Smooth muscle cell (in vitro differentiated cells): ENCODE results near the gene PPTC7. TPM values are rescaled to one million over a fixed set of nuclear protein-coding genes. Genes with fewer than 3 reads are reported as not detected.

ENCODE experiments used
- DNase-seq: peaks from one replicate; lab custom pipeline; 2025; ENCODE audit not compliant: unreplicated experiment; lab: John Stamatoyannopoulos, UW
- H2AFZ ChIP-seq: fragments of 200-600 bp; sonication (generic); 2 replicates; pipeline ENCODE4 v1.6.0; 2016; ENCODE audit warnings: antibody characterized with exemption, low read depth, mild to moderate bottlenecking
- H3F3A ChIP-seq: fragments of 200-600 bp; sonication (generic); 2 replicates; pipeline ENCODE4 v1.6.0; 2017; ENCODE audit warnings: antibody characterized with exemption, low read depth
- H3K27ac ChIP-seq: fragments of 200-600 bp; sonication (generic); 2 replicates; pipeline ENCODE4 v1.5.1; 2016; ENCODE audit warnings: low read depth, mild to moderate bottlenecking
- H3K27me3 ChIP-seq: fragments of 200-600 bp; sonication (generic); 2 replicates; pipeline ENCODE4 v1.6.1; 2016; ENCODE audit warnings: low read depth, mild to moderate bottlenecking
- H3K36me3 ChIP-seq: fragments of 200-600 bp; sonication (generic); 2 replicates; pipeline ENCODE4 v1.5.1; 2016; ENCODE audit warnings: low read depth
- H3K4me1 ChIP-seq: fragments of 200-600 bp; sonication (generic); 2 replicates; pipeline ENCODE4 v1.5.1; 2016; ENCODE audit warnings: low read depth
- H3K4me2 ChIP-seq: fragments of 200-600 bp; sonication (generic); 2 replicates; pipeline ENCODE4 v1.6.0; 2016; ENCODE audit warnings: mild to moderate bottlenecking
- H3K4me3 ChIP-seq: fragments of 200-600 bp; sonication (generic); 2 replicates; pipeline ENCODE4 v1.5.1; 2016; ENCODE audit warnings: mild to moderate bottlenecking
- H3K79me2 ChIP-seq: fragments of 200-600 bp; sonication (generic); 2 replicates; pipeline ENCODE4 v1.6.0; 2016; ENCODE audit warnings: low read depth, mild to moderate bottlenecking
- H3K9ac ChIP-seq: fragments of 200-600 bp; sonication (generic); 2 replicates; pipeline ENCODE4 v1.6.0; 2016; ENCODE audit warnings: low read depth
- H3K9me3 ChIP-seq: fragments of 200-600 bp; sonication (generic); replicated peaks from 2 replicates; pipeline ENCODE4 v1.5.1; 2016; ENCODE audit warnings: low read depth
- H4K20me1 ChIP-seq: fragments of 200-600 bp; sonication (generic); 2 replicates; pipeline ENCODE4 v1.6.0; 2016; ENCODE audit warnings: low read depth
- WGBS: methylation state at CpG from one replicate; pipeline ENCODE4 v1.1.7; 2016; ENCODE audit warnings: low lambda C conversion rate; 5-methylcytosine and 5-hydroxymethylcytosine counted together
- polyA plus RNA-seq: library from polyadenylated mRNA; unstranded; fragments of >200 nt; fragmentation: Nextera tagmentation; extraction: Ambion mirVana; gene quantifications from 2 replicates; pipeline ENCODE4 v1.2.1, GENCODE V29; 2016
- total RNA-seq: library from RNA; depleted of rRNA; stranded (reverse); fragments of >200 nt; gene quantifications from 2 replicates; pipeline ENCODE4 v1.2.3, GENCODE V29; 2014
- TF ChIP-seq, protein P1 (sequence below): fragments of 200-600 bp; sonication (generic); IDR thresholded peaks from 2 replicates; pipeline ENCODE4 v1.5.1; 2017; ENCODE audit warnings: borderline replicate concordance, mild to moderate bottlenecking, antibody characterized with exemption; ENCODE audit not compliant: insufficient read depth, poor library complexity, severe bottlenecking

Gene PPTC7
- total and polyA plus RNA-seq, 2 experiments from 2014 or later = 3.6 to 8.9 TPM

DNA sequence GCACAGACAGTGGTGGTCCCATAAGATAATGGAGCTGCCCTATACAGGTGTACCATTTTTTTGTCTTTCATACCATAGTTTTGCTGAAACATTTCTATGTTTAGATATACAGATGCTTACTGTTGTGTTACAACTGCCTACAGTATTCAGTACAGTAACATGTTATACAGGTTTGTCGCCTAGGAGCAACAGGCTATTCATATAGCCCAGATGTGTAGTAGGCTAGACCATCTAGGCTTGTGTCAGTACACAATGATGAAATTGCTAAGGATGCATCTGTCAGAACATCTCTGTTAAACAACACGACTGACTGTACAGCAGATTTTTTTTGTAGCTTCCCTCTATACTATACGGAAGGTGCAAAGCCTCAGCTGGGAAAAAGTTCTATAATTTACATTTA, 50.5 kb downstream of the PPTC7 start:
- DNase-seq = no peak
- WGBS = 96% methylated on average over 3 of the region's 3 CpGs
- peak overlapping the region; percentile 5 for H3K4me2 ChIP-seq
- peaks cover 46% of the 10 kb centered on the region for H4K20me1 ChIP-seq
- H3K27ac ChIP-seq = no peak overlapping the region
- no peaks in the 10 kb centered on the region for H3K36me3 ChIP-seq
- TF ChIP-seq, protein P1, sequence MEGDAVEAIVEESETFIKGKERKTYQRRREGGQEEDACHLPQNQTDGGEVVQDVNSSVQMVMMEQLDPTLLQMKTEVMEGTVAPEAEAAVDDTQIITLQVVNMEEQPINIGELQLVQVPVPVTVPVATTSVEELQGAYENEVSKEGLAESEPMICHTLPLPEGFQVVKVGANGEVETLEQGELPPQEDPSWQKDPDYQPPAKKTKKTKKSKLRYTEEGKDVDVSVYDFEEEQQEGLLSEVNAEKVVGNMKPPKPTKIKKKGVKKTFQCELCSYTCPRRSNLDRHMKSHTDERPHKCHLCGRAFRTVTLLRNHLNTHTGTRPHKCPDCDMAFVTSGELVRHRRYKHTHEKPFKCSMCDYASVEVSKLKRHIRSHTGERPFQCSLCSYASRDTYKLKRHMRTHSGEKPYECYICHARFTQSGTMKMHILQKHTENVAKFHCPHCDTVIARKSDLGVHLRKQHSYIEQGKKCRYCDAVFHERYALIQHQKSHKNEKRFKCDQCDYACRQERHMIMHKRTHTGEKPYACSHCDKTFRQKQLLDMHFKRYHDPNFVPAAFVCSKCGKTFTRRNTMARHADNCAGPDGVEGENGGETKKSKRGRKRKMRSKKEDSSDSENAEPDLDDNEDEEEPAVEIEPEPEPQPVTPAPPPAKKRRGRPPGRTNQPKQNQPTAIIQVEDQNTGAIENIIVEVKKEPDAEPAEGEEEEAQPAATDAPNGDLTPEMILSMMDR = no peak
- no peaks in the 10 kb centered on the region for H3K4me1 ChIP-seq
- H3K9ac ChIP-seq = no peak overlapping the region
- no peaks in the 10 kb centered on the region for H3K27me3 ChIP-seq
- H2AFZ ChIP-seq = no peak overlapping the region
- no peaks in the 10 kb centered on the region for H3K79me2 ChIP-seq
- H3F3A ChIP-seq = no peaks in the 10 kb centered on the region
- H3K4me3 ChIP-seq = no peak overlapping the region
- no peaks in the 10 kb centered on the region for H3K9me3 ChIP-seq

DNA sequence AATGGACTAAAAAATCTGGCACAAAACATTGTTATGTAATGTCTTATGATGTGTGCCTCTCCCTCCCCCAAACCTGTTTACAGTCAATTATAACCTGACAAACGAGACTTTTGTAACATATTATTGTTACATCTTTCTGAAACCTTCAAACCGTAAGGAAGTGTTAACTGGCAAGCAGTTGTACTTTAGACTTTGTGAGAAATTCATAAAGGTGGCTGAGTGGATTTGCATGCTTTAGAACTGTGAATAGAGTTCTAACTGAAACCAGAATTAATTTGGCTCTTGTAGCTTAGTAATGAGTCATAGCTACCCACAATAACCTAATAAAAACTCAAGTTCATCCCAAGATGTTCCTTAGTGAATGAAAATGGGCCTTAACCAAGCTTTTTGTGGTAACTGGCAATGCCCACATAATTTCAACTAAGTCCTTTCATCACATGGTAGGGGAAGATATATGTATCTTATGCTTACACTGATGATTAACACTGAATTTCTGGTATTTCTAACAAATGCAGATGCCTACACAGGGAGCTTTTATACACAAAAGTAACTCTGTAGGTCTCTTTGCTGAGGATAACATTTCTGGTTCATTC, 51.3 kb downstream of the PPTC7 start:
- Histone ChIP-seq H2AFZ (no peak overlapping the region), H3F3A (no peaks in the 10 kb centered on the region), H3K9me3 (no peaks in the 10 kb centered on the region), H3K79me2 (no peaks in the 10 kb centered on the region), H4K20me1 (peaks cover 46% of the 10 kb centered on the region), H3K36me3 (no peaks in the 10 kb centered on the region), H3K4me1 (no peaks in the 10 kb centered on the region), H3K27ac (no peak overlapping the region), H3K4me3 (no peak overlapping the region), H3K9ac (no peak overlapping the region), H3K4me2 (peak overlapping the region; percentile 5), H3K27me3 (no peaks in the 10 kb centered on the region)
- no peak for DNase-seq
- TF ChIP-seq, protein P1 = no peak
- WGBS = 68% methylated on average over 2 of the region's 2 CpGs

DNA sequence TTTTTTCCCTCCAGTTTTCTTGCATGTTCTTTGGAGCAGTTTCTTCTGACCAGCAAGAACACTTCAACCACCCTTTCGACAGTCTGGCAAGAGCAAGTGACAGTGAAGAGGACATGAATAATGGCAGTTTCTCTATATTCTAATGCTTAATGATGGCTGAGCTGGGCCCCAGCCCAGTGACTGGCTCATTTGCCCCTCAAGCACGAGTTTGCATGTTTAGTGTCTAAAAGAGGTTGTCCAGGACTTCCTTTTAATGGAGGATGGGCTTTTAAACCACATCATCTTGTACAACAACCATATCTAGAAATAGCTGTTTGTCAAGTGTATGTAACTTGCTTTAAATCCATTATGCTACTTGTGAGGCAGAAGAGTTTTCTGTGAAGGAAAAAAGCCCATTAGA, 52.6 kb downstream of the PPTC7 start:
- 96% methylated on average over 2 of the region's 2 CpGs for WGBS
- no peak overlapping the region for H3K27ac ChIP-seq

More for the DNA sequence above, 52.6 kb downstream of the PPTC7 start:
- no peaks in the 10 kb centered on the region for H3K36me3 ChIP-seq
- no peaks in the 10 kb centered on the region for H3K79me2 ChIP-seq
- H3K9ac ChIP-seq = no peak overlapping the region
- H4K20me1 ChIP-seq = peaks cover 46% of the 10 kb centered on the region
- H3K27me3 ChIP-seq = no peaks in the 10 kb centered on the region
- H3K4me1 ChIP-seq = no peaks in the 10 kb centered on the region
- H3F3A ChIP-seq = no peaks in the 10 kb centered on the region
- H3K4me3 ChIP-seq = no peak overlapping the region
- no peak overlapping the region for H3K4me2 ChIP-seq
- DNase-seq = no peak
- H2AFZ ChIP-seq = no peak overlapping the region
- TF ChIP-seq, protein P1 = no peak
- H3K9me3 ChIP-seq = no peaks in the 10 kb centered on the region
